Epithelial cell of alveolus of lung (primary cell): ENCODE data around the gene TP53TG3. TPM values are rescaled to one million over a fixed set of nuclear protein-coding genes. Genes with fewer than 3 reads are reported as not detected.

Source experiments
- total RNA-seq: library from RNA; depleted of rRNA; stranded (reverse); fragments of >200 nt; gene quantifications from 2 replicates; pipeline ENCODE4 v1.2.1, GENCODE V29; 2015

The TP53TG3 gene
- not detected in 2 replicates for total RNA-seq

GRCh38 chr16:32676065-32676464 is at the start of gene TP53TG3:
Gene TP53TG3, minus strand, starts transcription at chr16:32676165. Its CDS starts 68 bp downstream, at chr16:32676097.

